IMR-90 (cell line): ENCODE results near the gene GUF1. TPM values are rescaled to one million over a fixed set of nuclear protein-coding genes. Genes with fewer than 3 reads are reported as not detected.

Source experiments
- ATAC-seq: fragments of 200-7000 bp; cut with Tn5 transposase; 2 replicates; pipeline ENCODE4 v1.9.1; 2020; ENCODE audit warnings: low read depth, mild to moderate bottlenecking, moderate library complexity
- BruUV-seq: library from RNA; stranded (reverse); fragments of 400-500 nt; replicated peaks from 2 replicates; lab custom pipeline; 2021; lab: Mats Ljungman, UMichigan
- CTCF ChIA-PET: fragments of 300-600 bp; formaldehyde crosslinking; extraction: SDS; loops from one replicate; lab custom pipeline; 2021; ENCODE audit warnings: antibody characterized with exemption; lab: Yijun Ruan, JAX
- POLR2A ChIA-PET: fragments of 300-600 bp; sonication (Branson Sonifier 250); formaldehyde crosslinking; loops from one replicate; lab custom pipeline; 2022; ENCODE audit warnings: antibody characterized with exemption; ENCODE audit not compliant: unreplicated experiment; lab: Charles Lee
- DNase-seq: peaks from one replicate; pipeline ENCODE4 v3.0.0; 2013
- H2AFZ ChIP-seq: replicated peaks from 2 replicates; pipeline ENCODE3; 2013; ENCODE audit warnings: low read length, mild to moderate bottlenecking; ENCODE audit not compliant: poor library complexity
- H2AK5ac ChIP-seq: 2 replicates; pipeline ENCODE4 v1.6.1; 2013; ENCODE audit warnings: low read depth, low read length, inconsistent platforms
- H2AK9ac ChIP-seq: replicated peaks from 2 replicates; pipeline ENCODE3; 2013; ENCODE audit warnings: mild to moderate bottlenecking, low read depth, low read length, moderate library complexity; ENCODE audit not compliant: poor library complexity
- H2BK120ac ChIP-seq: 2 replicates; pipeline ENCODE4 v1.6.1; 2013; ENCODE audit warnings: low read depth, low read length, inconsistent platforms
- H2BK15ac ChIP-seq: 3 replicates; pipeline ENCODE4 v1.6.1; 2013; ENCODE audit warnings: low read depth, low read length, inconsistent platforms
- H2BK20ac ChIP-seq: 2 replicates; pipeline ENCODE4 v1.6.1; 2013; ENCODE audit warnings: low read depth, mild to moderate bottlenecking, inconsistent platforms, low read length, moderate library complexity
- H2BK5ac ChIP-seq: 2 replicates; pipeline ENCODE4 v1.6.1; 2013; ENCODE audit warnings: mild to moderate bottlenecking, low read depth, low read length, inconsistent platforms; ENCODE audit not compliant: poor library complexity, severe bottlenecking
- H3K14ac ChIP-seq: replicated peaks from 2 replicates; pipeline ENCODE4 v1.6.1; 2013; ENCODE audit warnings: low read depth, low read length, inconsistent platforms
- H3K18ac ChIP-seq: 2 replicates; pipeline ENCODE4 v1.6.1; 2013; ENCODE audit warnings: low read depth, low read length, control low read depth
- H3K23ac ChIP-seq: 2 replicates; pipeline ENCODE4 v1.6.1; 2013; ENCODE audit warnings: low read depth, low read length, inconsistent platforms
- H3K27ac ChIP-seq: 2 replicates; pipeline ENCODE4 v1.5.1; 2013; ENCODE audit warnings: mild to moderate bottlenecking, control low read depth, low read length; ENCODE audit not compliant: insufficient read depth
- H3K27me3 ChIP-seq: 2 replicates; pipeline ENCODE4 v1.6.1; 2013; ENCODE audit warnings: low read length; ENCODE audit not compliant: control insufficient read depth, insufficient read depth
- H3K36me3 ChIP-seq: 2 replicates; pipeline ENCODE4 v1.6.1; 2013; ENCODE audit warnings: low read length, mixed read lengths; ENCODE audit not compliant: control insufficient read depth, insufficient read depth
- H3K4ac ChIP-seq: 2 replicates; pipeline ENCODE4 v1.6.1; 2013; ENCODE audit warnings: low read depth, low read length, inconsistent platforms
- H3K4me1 ChIP-seq: 2 replicates; pipeline ENCODE4 v1.6.1; 2013; ENCODE audit warnings: low read length, mixed read lengths; ENCODE audit not compliant: control insufficient read depth, insufficient read depth
- H3K4me2 ChIP-seq: 2 replicates; pipeline ENCODE4 v1.6.1; 2013; ENCODE audit warnings: low read depth, mild to moderate bottlenecking, control low read depth, low read length, moderate library complexity
- H3K4me3 ChIP-seq: 2 replicates; pipeline ENCODE4 v1.5.1; 2013; ENCODE audit warnings: low read depth, mild to moderate bottlenecking, control low read depth, low read length, moderate library complexity; ENCODE audit not compliant: insufficient read depth
- H3K56ac ChIP-seq: 2 replicates; pipeline ENCODE4 v1.6.1; 2013; ENCODE audit warnings: low read length, inconsistent platforms; ENCODE audit not compliant: insufficient read depth; ENCODE audit errors: extremely low read depth
- H3K79me1 ChIP-seq, 2 experiments: 2 replicates each; pipeline ENCODE4 v1.6.1; 2013; ENCODE audit warnings: low read length in 2 of 2, inconsistent platforms in 1 of 2, low read depth in 1 of 2
- H3K9ac ChIP-seq: 2 replicates; pipeline ENCODE4 v1.6.1; 2013; ENCODE audit warnings: low read depth, low read length, control low read depth
- H3K9me1 ChIP-seq: 2 replicates; pipeline ENCODE4 v1.6.1; 2013; ENCODE audit warnings: low read length, inconsistent platforms; ENCODE audit not compliant: insufficient read depth
- H3K9me3 ChIP-seq: 2 replicates; pipeline ENCODE4 v1.6.1; 2013; ENCODE audit warnings: low read length; ENCODE audit not compliant: control insufficient read depth, insufficient read depth
- H4K20me1 ChIP-seq: 2 replicates; pipeline ENCODE4 v1.6.1; 2013; ENCODE audit warnings: low read length, inconsistent platforms; ENCODE audit not compliant: insufficient read depth
- H4K5ac ChIP-seq: 2 replicates; pipeline ENCODE4 v1.6.1; 2013; ENCODE audit warnings: mild to moderate bottlenecking, low read depth, low read length, control low read depth
- H4K8ac ChIP-seq, 2 experiments: 2 replicates each; pipeline ENCODE4 v1.6.1; 2013; ENCODE audit warnings: low read depth in 2 of 2, low read length in 2 of 2, control low read depth in 1 of 2, inconsistent platforms in 1 of 2
- H4K91ac ChIP-seq: 2 replicates; pipeline ENCODE4 v1.6.1; 2013; ENCODE audit warnings: low read depth, low read length, inconsistent platforms; ENCODE audit not compliant: insufficient read depth
- FOS ChIP-seq: fragments of 150-350 bp; IDR thresholded peaks from 2 replicates; pipeline ENCODE4 v1.6.1; 2016; ENCODE audit warnings: low read depth, low read length
- NFE2L2 ChIP-seq: fragments of 150-350 bp; IDR thresholded peaks from 2 replicates; pipeline ENCODE4 v1.6.1; 2016; ENCODE audit warnings: low read depth, mild to moderate bottlenecking, low read length
- POLR2A ChIP-seq: IDR thresholded peaks from 2 replicates; pipeline ENCODE4 v1.6.1; 2012; ENCODE audit warnings: mild to moderate bottlenecking, low read depth, low read length
- RFX5 ChIP-seq: IDR thresholded peaks from 2 replicates; pipeline ENCODE4 v1.8.0; 2012; ENCODE audit warnings: low read depth, mild to moderate bottlenecking, low read length, moderate library complexity
- SMC3 ChIP-seq: fragments of 150-350 bp; IDR thresholded peaks from 2 replicates; pipeline ENCODE4 v1.6.1; 2016; ENCODE audit warnings: low read depth, mild to moderate bottlenecking, antibody characterized with exemption, low read length, moderate library complexity
- WGBS, 2 experiments: methylation state at CpG; one replicate each; pipeline versions ENCODE4 v1.1.5 to v1.1.7; 2013; ENCODE audit warnings: missing lambda C conversion rate in 2 of 2; ENCODE audit not compliant: insufficient read length in 1 of 2; ENCODE audit errors: extremely low coverage in 2 of 2; 5-methylcytosine and 5-hydroxymethylcytosine counted together
- dilution Hi-C: fragments of 300-500 bp; cut with HindIII; formaldehyde crosslinking; loops from one replicate; pipeline ENCODE4 v1.14.3; 2018; ENCODE audit warnings: low sequenced_read_pairs; ENCODE audit not compliant: unreplicated experiment
- in situ Hi-C: fragments of 300-500 bp; cut with MboI; formaldehyde crosslinking; loops from 3 replicates; pipeline ENCODE4 v1.14.3; 2019; ENCODE audit warnings: low sequenced_read_pairs, inconsistent platforms, mixed read lengths
- intact Hi-C: fragments of 100-400 bp; cut with micrococcal nuclease; formaldehyde crosslinking; loops from 2 replicates; pipeline ENCODE4 v1.10.0; 2022
- polyA plus RNA-seq, 3 experiments: library from polyadenylated mRNA; depleted of rRNA; stranded (reverse); fragments of >200 nt; gene quantifications; 2 replicates each; pipeline ENCODE4 v1.2.3, GENCODE V29; 2012; ENCODE audit warnings: low replicate concordance in 1 of 3
- total RNA-seq: library from RNA; depleted of rRNA; stranded (reverse); fragments of >200 nt; gene quantifications from 2 replicates; pipeline ENCODE4 v1.2.3, GENCODE V29; 2012

GUF1 gene
- total and polyA plus RNA-seq, 2 of the 4 experiments (the other 2 are of a cell fraction): 9.9 to 10.6 TPM

- Histone ChIP-seq H3K14ac (no peak overlapping the region), H4K20me1 (no peaks in the 10 kb centered on the region), H3K4ac (no peak overlapping the region), H3K23ac (no peak overlapping the region), H2BK5ac (no peak overlapping the region), H4K91ac (no peak overlapping the region), H3K56ac (no peak overlapping the region), H2BK120ac (no peak overlapping the region), H3K79me1 (peaks cover 5 to 11% of the 10 kb centered on the region in 2 experiments; a peak in 3 of 4 replicates), H2AK5ac (no peak overlapping the region), H2BK20ac (no peak overlapping the region), H2AFZ (no peak overlapping the region), H4K8ac (no peak overlapping the region), H3K4me3 (no peak overlapping the region), H3K36me3 (no peaks in the 10 kb centered on the region), H3K9ac (no peak overlapping the region), H3K4me2 (no peak overlapping the region), H3K4me1 (no peaks in the 10 kb centered on the region), H3K27ac (no peak overlapping the region), H4K5ac (no peak overlapping the region), H3K27me3 (no peaks in the 10 kb centered on the region), H3K18ac (no peak overlapping the region), H3K9me3 (no peaks in the 10 kb centered on the region), H3K9me1 (0 out of 2 replicates have a peak, but pooled peaks cover 6% of the 10 kb centered on the region), H2AK9ac (no peak overlapping the region), H2BK15ac (no peak overlapping the region)
- no TSS peak for BruUV-seq
- ChIA-PET POLR2A (no interaction called here), CTCF (no interaction called here)
- ATAC-seq: no peak
- WGBS, 2 experiments: no CpG with 5 or more reads among the region's 4 CpGs
- dilution Hi-C loops: no loop called here
- in situ Hi-C loops: no loop called here
- DNase-seq: no peak
- intact Hi-C loops: no loop called here
- TF ChIP-seq RFX5 (no peak), SMC3 (no peak), FOS (no peak), POLR2A (no peak), NFE2L2 (no peak)
These were observed 42.2 kb downstream of the GUF1 start for GRCh38 chr4:44720371-44720770.
